ENCODE results near the gene FMNL1.

- TF ChIP-seq CTCF (IDR thresholded peaks at IDR 0.05) (no peak), POLR2A (IDR thresholded peaks at IDR 0.05) (no peak), POLR2AphosphoS5 (IDR thresholded peaks at IDR 0.05) (no peak), EP300 (IDR thresholded peaks at IDR 0.05) (no peak)
Observed at GRCh38 chr17:45253879-45254278, 32.2 kb downstream of the FMNL1 start.

Measured in stomach (tissue), 4 donors.